Suprapubic skin (tissue), 4 donors: ENCODE data around the gene AMT. TPM values are rescaled to one million over a fixed set of nuclear protein-coding genes. Genes with fewer than 3 reads are reported as not detected.
"Not testable (repeated sequence)": the region's sequence is repeated elsewhere in the genome, so short reads cannot be mapped to it uniquely, and the experiment has no call there.

Experiments used
- DNase-seq, 2 donors: peaks; one replicate each; pipeline ENCODE4 v3.0.0-alpha.2; 2019; ENCODE audit warnings: low spot score in 2 of 2
- H3K27ac ChIP-seq: fragments of 200-600 bp; sonication (generic); one replicate; pipeline ENCODE4 v1.5.1; 2019
- H3K27me3 ChIP-seq: fragments of 200-600 bp; sonication (generic); one replicate; pipeline ENCODE4 v1.5.1; 2019
- H3K36me3 ChIP-seq: fragments of 200-600 bp; sonication (generic); one replicate; pipeline ENCODE4 v1.5.1; 2019
- H3K4me1 ChIP-seq: fragments of 200-600 bp; sonication (generic); one replicate; pipeline ENCODE4 v1.5.1; 2019
- H3K4me3 ChIP-seq: fragments of 200-600 bp; sonication (generic); one replicate; pipeline ENCODE4 v1.5.1; 2019; ENCODE audit warnings: mild to moderate bottlenecking
- H3K9me3 ChIP-seq: fragments of 200-600 bp; sonication (generic); one replicate; pipeline ENCODE4 v1.5.1; 2019
- EP300 ChIP-seq: sonication (generic); formaldehyde crosslinking; IDR thresholded peaks from one replicate; pipeline ENCODE4 v1.6.1; 2017; ENCODE audit warnings: antibody characterized with exemption
- POLR2A ChIP-seq, 2 donors: fragments of 450-650 bp; IDR thresholded peaks; one replicate each; pipeline ENCODE4 v1.6.1; 2017; ENCODE audit warnings: antibody characterized with exemption in 2 of 2, mild to moderate bottlenecking in 2 of 2, moderate library complexity in 2 of 2
- POLR2AphosphoS5 ChIP-seq, 3 donors: sonication (generic); formaldehyde crosslinking; IDR thresholded peaks; one replicate each; pipeline ENCODE4 v1.6.1; 2017; ENCODE audit warnings: antibody characterized with exemption in 3 of 3
- WGBS: methylation state at CpG from one replicate; pipeline ENCODE4 v1.1.5; 2018; 5-methylcytosine and 5-hydroxymethylcytosine counted together
- total RNA-seq, 4 donors: library from RNA; depleted of rRNA; stranded (reverse); fragments of >200 nt; gene quantifications; one replicate each; pipeline ENCODE4 v1.1.0, GENCODE V29; 2016
- TF ChIP-seq, protein P1 (sequence below), 2 donors: fragments of 200-600 bp in 1 of 2; fragments of 450-650 bp in 1 of 2; sonication (generic) in 1 of 2; IDR thresholded peaks; one replicate each; pipeline ENCODE4 v1.5.1; 2016 to 2019; ENCODE audit warnings: antibody characterized with exemption in 2 of 2, mild to moderate bottlenecking in 1 of 2, moderate library complexity in 1 of 2

The AMT gene
- total RNA-seq, 4 donors from 2014 or later: 2.2 to 17.3 (median 5.0) TPM

DNA sequence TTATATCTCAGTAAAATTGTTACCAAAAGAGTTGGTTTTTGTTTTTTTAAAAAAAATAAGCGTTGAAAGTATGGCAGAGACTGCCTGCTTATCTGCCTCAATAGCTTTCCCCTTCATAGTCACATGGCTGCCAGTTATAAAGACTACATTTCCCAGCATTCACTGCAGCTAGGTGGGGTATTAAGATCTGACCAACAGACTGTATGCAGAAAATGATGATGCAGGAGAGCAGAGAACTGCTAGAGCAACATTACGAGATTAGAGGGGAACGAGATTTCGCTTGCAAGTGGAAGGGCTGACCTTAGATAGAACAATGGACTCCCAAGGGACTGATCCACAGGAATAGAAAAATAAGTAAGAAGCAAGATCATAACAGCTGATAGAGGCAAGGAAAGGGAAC, 24.8 kb downstream of the AMT start:
- Histone ChIP-seq H3K27me3 (no peaks in the 10 kb centered on the region), H3K36me3 (peaks cover 10% of the 10 kb centered on the region), H3K27ac (no peak overlapping the region), H3K9me3 (no peaks in the 10 kb centered on the region), H3K4me1 (peaks cover 41% of the 10 kb centered on the region), H3K4me3 (no peak overlapping the region)
- TF ChIP-seq POLR2A (IDR thresholded peaks at IDR 0.05): no peak
- WGBS: 59% methylated on average over 4 of the region's 4 CpGs
- no peak for DNase-seq

DNA sequence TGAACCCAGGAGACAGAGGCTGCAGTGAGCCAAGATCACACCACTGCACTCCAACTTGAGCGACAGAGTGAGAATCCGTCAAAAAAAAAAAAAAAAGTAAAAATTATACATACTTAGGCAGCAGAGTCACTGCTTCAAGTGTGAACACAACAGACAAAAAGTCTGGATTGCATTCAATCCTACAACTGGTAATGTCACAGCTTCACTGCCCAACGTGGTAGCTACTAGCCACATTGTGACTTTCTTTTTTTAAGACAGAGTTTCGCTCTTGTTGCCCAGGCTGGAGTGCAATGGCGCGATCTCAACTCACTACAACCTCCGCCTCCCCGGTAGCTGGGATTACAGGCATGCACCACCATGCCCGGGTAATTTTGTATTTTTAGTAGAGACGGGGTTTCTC, 31.0 kb downstream of the AMT start:
- peaks cover 33% of the 10 kb centered on the region for H3K4me1 ChIP-seq
- H3K4me3 ChIP-seq, H3K9me3 ChIP-seq, H3K27ac ChIP-seq, DNase-seq, H3K36me3 ChIP-seq, H3K27me3 ChIP-seq: not testable (repeated sequence)
- WGBS: 78% methylated on average over 10 of the region's 10 CpGs

DNA sequence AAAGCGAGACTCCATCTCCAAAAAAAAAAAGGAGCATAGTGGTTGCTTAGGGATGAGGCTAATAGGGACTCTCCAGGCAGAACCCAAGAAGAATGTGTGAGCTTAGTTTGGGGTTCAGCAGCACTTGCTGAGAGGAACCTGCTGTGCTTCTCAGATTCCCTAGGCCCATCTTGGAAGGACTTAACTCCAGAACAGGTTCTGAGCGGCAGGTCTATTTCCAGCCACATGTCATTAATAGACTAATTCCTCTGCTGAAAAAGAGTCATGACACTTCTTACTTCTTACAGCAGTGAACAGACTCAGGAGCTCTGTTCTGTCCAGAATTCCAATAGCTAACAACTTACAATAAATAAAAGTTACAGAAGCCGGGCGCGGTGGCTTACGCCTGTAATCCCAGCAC, 33.0 kb downstream of the AMT start:
- Histone ChIP-seq H3K27me3 (no peaks in the 10 kb centered on the region), H3K36me3 (no peaks in the 10 kb centered on the region), H3K4me1 (peaks cover 45% of the 10 kb centered on the region), H3K9me3 (no peaks in the 10 kb centered on the region), H3K4me3 (no peak overlapping the region), H3K27ac (no peak overlapping the region)
- 93% methylated on average over 6 of the region's 6 CpGs for WGBS
- TF ChIP-seq, protein P1, sequence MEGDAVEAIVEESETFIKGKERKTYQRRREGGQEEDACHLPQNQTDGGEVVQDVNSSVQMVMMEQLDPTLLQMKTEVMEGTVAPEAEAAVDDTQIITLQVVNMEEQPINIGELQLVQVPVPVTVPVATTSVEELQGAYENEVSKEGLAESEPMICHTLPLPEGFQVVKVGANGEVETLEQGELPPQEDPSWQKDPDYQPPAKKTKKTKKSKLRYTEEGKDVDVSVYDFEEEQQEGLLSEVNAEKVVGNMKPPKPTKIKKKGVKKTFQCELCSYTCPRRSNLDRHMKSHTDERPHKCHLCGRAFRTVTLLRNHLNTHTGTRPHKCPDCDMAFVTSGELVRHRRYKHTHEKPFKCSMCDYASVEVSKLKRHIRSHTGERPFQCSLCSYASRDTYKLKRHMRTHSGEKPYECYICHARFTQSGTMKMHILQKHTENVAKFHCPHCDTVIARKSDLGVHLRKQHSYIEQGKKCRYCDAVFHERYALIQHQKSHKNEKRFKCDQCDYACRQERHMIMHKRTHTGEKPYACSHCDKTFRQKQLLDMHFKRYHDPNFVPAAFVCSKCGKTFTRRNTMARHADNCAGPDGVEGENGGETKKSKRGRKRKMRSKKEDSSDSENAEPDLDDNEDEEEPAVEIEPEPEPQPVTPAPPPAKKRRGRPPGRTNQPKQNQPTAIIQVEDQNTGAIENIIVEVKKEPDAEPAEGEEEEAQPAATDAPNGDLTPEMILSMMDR (IDR thresholded peaks at IDR 0.05): no peak
- no peak for TF ChIP-seq POLR2A (IDR thresholded peaks at IDR 0.05)
- no peak for TF ChIP-seq EP300
- no peak for TF ChIP-seq POLR2AphosphoS5 (IDR thresholded peaks at IDR 0.05)
- no peak for DNase-seq

DNA sequence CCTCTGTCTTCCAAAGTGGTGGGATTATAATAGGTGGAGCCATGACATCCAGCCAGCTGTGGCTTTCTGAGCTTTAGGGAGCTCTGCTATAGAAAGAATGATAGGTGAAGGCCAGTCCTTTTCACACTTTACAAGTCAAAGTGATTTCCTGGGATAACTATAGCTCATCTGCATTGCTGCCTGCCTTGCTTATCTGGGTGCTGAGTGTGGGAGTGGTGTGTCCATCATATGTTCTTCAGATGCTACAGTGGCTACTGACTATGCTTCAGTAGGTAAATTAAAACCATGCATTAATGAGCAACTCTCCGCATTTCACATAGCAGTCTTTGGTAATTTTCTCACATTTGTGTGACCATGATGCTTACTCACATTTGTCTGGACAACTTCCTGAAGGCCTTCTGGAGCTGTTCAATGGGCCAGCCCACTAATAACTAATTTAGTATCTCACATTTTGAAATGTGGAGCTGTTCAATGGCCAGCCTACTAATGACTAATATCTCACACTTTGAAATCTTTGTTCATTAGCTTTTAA, 33.9 kb downstream of the AMT start:
- 65% methylated on average over 1 of the region's 1 CpG for WGBS
- H3K9me3 ChIP-seq: no peaks in the 10 kb centered on the region
- H3K4me1 ChIP-seq: peaks cover 49% of the 10 kb centered on the region
- DNase-seq: no peak
- H3K36me3 ChIP-seq: no peaks in the 10 kb centered on the region
- TF ChIP-seq POLR2A (IDR thresholded peaks at IDR 0.05): no peak
- TF ChIP-seq, protein P1 (IDR thresholded peaks at IDR 0.05): no peak
- no peak for TF ChIP-seq POLR2AphosphoS5 (IDR thresholded peaks at IDR 0.05)
- TF ChIP-seq EP300: no peak
- H3K27ac ChIP-seq: no peak overlapping the region
- no peak overlapping the region for H3K4me3 ChIP-seq
- no peaks in the 10 kb centered on the region for H3K27me3 ChIP-seq

DNA sequence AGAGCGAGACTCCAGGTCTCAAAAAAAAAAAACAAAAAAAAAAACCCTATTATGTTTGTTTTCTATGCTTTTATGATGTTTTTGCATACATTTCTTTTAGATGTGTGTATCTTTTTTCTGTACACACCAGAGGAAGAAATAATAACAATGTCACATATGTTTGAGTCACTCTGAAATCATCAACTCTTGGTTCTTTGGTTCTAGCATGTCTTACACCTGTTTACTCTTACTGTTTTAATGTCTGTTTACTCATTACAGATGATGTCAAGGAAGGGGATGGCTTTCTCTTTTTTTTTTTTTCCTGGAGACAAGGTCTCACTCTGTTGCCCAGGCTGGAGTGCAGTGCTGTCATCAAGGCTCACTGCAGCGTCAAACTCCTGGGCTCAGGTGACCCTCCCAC, 34.6 kb downstream of the AMT start:
- H3K4me3 ChIP-seq: no peak overlapping the region
- TF ChIP-seq POLR2A (IDR thresholded peaks at IDR 0.05): no peak
- no peak for TF ChIP-seq EP300
- TF ChIP-seq, protein P1 (IDR thresholded peaks at IDR 0.05): no peak
- H3K36me3 ChIP-seq: no peaks in the 10 kb centered on the region
- peaks cover 49% of the 10 kb centered on the region for H3K4me1 ChIP-seq
- no peak overlapping the region for H3K27ac ChIP-seq
- no peaks in the 10 kb centered on the region for H3K27me3 ChIP-seq
- WGBS: 82% methylated on average over 2 of the region's 2 CpGs
- no peaks in the 10 kb centered on the region for H3K9me3 ChIP-seq
- no peak for DNase-seq

DNA sequence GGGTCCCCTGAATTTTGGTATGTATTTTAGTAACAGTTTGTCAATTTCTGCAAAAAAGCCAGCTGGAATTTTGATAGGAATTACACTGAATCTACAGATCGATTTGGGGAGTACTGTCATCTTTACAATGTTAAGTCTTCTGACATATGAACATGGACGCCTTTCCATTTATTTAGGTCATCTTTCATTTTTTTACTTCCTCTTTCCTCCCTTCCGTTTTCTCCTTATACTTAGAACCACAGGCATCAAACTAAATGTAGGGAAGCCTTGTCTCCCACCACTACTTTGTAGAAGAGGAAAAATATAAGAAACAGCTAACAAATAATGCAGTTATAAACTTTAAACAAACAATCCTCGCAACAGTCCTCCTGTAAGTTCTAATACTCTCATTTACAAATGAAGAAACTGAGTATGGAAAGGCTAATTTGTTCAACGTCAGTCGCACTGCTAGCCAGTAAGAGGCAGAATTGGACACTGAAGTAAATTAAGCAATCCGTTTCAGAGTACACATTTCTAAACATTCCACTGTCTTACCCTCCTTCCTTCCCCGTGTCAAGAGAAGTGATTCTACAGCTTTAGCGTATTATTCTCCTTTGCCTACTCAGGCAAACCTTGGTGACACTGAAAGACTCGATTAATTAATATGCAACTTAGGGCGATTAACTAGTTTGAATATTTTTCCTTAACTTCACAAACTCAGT, 36.1 kb downstream of the AMT start:
- no peaks in the 10 kb centered on the region for H3K27me3 ChIP-seq
- no peak overlapping the region for H3K4me3 ChIP-seq
- 76% methylated on average over 11 of the region's 11 CpGs for whole genome bisulfite sequencing
- no peak for DNase-seq
- H3K27ac ChIP-seq: no peak overlapping the region
- peaks cover 49% of the 10 kb centered on the region for H3K4me1 ChIP-seq
- H3K36me3 ChIP-seq: no peaks in the 10 kb centered on the region
- no peaks in the 10 kb centered on the region for H3K9me3 ChIP-seq
- TF ChIP-seq, protein P1 (IDR thresholded peaks at IDR 0.05): no peak
- no peak for TF ChIP-seq POLR2A (IDR thresholded peaks at IDR 0.05)
- TF ChIP-seq POLR2AphosphoS5 (IDR thresholded peaks at IDR 0.05): no peak
- no peak for TF ChIP-seq EP300
